Islet precursor cell (in vitro differentiated cells): ENCODE measurements around the gene DACT2.
"Not testable (repeated sequence)": the region's sequence is repeated elsewhere in the genome, so short reads cannot be mapped to it uniquely, and the experiment has no call there.

Experiments used
- DNase-seq: peaks from one replicate; pipeline ENCODE4 v3.0.0-alpha.2; 2018

The DACT2 gene

GRCh38 chr6:168301648-168302398, 17.8 kb downstream of the DACT2 start:
- peak; percentile 77 for DNase-seq

- no peak for DNase-seq
Observed at GRCh38 chr6:168300975-168301647, 18.5 kb downstream of the DACT2 start.

- DNase-seq: peak; percentile 56
Observed at GRCh38 chr6:168299541-168300511, 19.8 kb downstream of the DACT2 start.

- no peak for DNase-seq
Observed at GRCh38 chr6:168297643-168298042, 21.9 kb downstream of the DACT2 start.

GRCh38 chr6:168294901-168295300, 24.7 kb downstream of the DACT2 start:
- peak; percentile 43 for DNase-seq

GRCh38 chr6:168293636-168294530, 25.7 kb downstream of the DACT2 start:
- peak; percentile 39 for DNase-seq

DNA sequence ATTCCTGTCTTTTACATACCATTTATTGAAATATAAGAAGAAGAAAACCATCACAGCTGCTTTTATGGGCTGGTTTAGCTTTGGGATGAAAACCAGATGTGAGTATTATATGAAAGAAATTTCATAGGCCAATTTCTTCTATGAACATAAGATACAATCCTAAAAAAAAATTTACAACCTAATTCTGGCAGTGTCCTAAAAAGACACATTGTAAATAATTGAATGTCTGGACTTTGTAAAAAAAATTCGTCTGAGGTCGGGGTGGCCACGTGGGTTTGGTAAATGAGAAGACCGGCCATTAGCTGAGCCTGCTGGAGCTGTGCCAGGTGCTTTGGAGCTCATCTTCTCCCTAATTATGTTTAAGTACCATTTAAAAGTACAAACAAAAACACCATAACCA, 26.8 kb downstream of the DACT2 start:
- no peak for DNase-seq

DNA sequence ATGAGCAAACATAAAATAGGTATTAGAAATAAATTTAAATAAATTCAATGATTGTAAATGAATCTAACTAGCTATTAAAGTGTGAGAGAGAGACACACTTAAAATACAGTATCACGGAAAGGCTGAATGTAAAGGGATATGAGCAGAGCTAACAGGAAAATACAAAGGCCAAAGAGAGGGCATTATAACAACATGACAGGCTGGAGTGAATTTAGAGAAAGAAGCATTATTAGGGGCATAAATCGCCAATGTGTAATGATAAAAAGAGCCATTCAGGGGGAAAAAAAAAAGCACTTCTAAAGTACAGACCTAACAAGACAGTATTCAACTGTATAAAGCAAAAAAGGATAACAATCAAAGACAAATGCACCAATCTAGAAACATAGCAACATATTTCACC, 28.1 kb downstream of the DACT2 start:
- DNase-seq: no peak

- DNase-seq: no peak
Observed at GRCh38 chr6:168290095-168290494, 29.5 kb downstream of the DACT2 start.

- DNase-seq: no peak
Observed at GRCh38 chr6:168289571-168289962, 30.0 kb downstream of the DACT2 start.

- DNase-seq: no peak
Observed at GRCh38 chr6:168288781-168289570, 30.6 kb downstream of the DACT2 start.

GRCh38 chr6:168287460-168287859, 32.1 kb downstream of the DACT2 start:
- peak; percentile 37 for DNase-seq

- not testable (repeated sequence) for DNase-seq
Observed at GRCh38 chr6:168286771-168287446, 32.7 kb downstream of the DACT2 start.

DNA sequence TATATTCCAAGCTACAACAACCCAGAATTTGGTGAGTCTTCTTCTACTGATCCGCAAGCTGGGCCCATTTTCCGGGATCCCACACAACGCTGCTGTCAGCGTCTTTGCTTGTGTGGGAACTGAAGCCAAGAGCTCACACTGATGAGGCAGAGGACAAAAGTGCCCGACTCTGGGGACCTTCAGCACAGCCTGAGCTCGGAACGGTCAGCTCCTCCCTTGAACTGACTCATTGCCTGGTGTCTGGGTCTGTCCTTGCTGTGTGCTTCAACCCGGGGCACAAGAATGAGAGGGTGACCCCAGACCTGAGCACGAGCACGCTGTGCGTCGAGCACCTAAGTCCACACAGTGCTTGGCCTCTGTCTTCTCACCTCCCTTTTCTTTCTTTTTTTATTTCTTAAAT, 33.5 kb downstream of the DACT2 start:
- no peak for DNase-seq

DNA sequence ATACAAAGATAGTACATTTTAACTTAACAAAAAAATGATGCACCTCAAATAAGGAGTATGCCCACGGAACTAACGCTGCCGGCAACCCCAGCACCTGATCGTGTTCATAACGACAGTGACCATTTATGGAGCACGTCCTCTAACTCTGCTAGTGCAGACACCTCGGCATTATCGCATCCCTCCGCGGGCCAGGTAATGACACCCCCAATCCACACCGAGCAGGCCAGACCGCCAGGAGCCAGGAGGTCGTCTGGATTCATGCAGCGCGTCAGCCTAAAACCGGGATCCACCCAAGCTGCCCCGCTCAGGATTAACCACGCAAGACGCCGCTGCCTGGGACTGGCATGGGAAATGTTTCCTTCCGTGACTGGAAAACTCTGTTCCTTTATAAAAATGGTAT, 34.1 kb downstream of the DACT2 start:
- DNase-seq: peak; percentile 35

GRCh38 chr6:168284187-168284586, 35.4 kb downstream of the DACT2 start:
- peak; percentile 70 for DNase-seq

DNA sequence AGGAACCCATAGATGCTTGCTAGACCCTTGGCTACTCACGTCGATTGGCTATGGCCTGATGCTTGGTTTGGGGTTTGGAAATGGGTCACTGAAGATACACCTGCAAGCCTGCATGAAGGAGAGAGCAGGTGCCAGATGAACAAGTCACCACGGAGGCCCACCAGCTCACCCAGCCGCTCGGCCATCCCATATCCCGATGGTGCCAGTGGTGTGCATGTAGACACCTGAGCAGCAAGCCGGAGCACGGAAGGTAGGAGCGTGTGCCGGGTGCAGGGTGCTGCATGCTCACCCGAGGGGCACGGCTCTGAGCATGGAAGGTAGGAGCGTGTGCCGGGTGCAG, 35.9 kb downstream of the DACT2 start:
- no peak for DNase-seq

DNA sequence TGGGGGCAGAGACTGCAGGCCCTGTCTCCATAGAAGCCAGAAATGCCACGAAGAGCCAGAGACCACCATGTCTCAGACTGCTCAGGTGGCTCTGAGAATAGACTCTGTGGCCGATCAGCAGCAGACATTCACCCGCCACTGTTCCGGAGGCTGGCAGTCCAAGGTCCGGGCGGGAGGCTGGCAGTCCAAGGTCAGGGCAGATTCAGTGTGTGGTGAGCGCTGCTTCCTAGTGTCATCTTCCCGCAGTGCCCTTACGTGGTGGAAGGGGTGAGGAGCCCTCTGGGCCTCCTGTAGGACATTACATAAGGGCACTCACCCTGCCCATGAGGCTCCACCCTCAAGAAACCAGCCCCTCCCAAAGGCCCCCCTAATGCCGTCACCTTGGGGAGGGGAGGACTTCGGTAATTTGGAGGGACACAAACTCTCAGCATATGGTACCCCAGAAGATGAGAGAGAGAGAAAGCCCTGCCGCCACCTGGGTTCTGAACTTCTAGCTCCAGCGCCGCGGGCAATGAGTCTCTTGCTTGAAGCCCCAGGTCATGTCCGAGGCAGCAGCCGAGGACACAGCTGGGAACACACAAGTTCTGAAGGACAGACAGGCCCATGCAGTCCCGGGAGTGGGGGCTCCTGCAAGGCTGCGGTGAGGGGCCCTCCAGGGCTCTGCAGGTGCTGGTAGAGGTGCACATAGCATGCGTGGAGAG, 36.4 kb downstream of the DACT2 start:
- DNase-seq: no peak

DNA sequence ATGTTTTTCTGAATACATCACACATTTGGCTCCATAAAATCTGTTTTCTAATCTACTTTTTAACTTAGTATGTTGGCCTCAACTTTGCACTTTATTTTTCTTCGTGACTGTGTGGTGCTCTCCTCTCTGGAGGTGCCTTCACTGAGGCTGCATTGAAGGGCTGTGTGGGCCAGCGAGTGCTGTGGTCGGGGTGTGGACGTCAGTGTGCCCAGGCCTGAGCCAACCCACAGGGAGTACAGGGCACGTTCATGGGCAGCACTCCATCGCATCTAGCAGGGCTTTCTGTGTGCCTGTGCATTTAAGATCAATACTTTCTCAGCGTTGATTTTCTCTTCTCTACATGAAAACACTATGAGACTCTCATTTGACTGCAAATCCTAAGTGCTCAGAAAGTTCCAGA, 37.8 kb downstream of the DACT2 start:
- DNase-seq: no peak

DNA sequence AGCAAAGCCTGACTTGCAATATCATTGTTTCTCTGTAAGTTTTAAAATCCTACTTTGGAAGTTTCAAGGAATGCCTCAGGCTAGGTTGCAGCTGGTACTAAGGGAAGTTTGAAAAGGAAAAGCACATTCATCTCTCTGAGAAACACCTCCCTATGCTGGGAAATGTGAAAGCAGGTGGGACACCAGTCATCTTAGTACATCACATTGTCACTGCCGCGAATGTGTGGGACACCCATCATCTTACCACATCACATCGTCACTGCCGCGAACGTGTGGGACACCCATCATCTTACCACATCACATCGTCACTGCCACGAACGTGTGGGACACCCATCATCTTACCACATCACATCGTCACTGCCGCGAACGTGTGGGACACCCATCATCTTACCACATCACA, 38.3 kb downstream of the DACT2 start:
- not testable (repeated sequence) for DNase-seq
